ENCODE results near the gene SYNDIG1L. TPM values are rescaled to one million over a fixed set of nuclear protein-coding genes. Genes with fewer than 3 reads are reported as not detected.

SYNDIG1L gene
- total RNA-seq, 4 donors from 2014 or later, result 0.28 to 0.56 (median 0.40) TPM

DNA sequence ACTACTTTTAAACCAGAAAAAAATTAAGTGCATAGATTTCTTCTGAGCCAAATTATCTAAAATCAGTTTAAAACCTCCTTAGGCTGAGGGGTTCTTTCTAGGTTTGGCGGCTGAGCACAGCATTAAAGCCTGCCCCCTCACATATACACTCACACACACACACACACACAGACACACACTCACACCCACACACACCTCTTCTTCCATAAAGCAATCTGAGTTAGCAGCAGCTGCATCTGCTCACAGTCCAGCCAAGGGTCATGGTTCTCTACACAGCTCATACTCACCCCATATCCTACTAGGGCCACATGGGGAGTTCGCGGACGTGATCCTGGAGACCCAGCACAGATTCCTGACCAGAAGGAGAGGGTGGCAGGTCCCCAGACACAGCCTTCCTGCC lies 12.4 kb downstream of the SYNDIG1L start:
- no peak for DNase-seq (ENCODE audit: low spot score)
- no peak for ATAC-seq (ENCODE audit: low FRiP score)
- TF ChIP-seq, protein P1, sequence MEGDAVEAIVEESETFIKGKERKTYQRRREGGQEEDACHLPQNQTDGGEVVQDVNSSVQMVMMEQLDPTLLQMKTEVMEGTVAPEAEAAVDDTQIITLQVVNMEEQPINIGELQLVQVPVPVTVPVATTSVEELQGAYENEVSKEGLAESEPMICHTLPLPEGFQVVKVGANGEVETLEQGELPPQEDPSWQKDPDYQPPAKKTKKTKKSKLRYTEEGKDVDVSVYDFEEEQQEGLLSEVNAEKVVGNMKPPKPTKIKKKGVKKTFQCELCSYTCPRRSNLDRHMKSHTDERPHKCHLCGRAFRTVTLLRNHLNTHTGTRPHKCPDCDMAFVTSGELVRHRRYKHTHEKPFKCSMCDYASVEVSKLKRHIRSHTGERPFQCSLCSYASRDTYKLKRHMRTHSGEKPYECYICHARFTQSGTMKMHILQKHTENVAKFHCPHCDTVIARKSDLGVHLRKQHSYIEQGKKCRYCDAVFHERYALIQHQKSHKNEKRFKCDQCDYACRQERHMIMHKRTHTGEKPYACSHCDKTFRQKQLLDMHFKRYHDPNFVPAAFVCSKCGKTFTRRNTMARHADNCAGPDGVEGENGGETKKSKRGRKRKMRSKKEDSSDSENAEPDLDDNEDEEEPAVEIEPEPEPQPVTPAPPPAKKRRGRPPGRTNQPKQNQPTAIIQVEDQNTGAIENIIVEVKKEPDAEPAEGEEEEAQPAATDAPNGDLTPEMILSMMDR (IDR thresholded peaks at IDR 0.05), result no peak

DNA sequence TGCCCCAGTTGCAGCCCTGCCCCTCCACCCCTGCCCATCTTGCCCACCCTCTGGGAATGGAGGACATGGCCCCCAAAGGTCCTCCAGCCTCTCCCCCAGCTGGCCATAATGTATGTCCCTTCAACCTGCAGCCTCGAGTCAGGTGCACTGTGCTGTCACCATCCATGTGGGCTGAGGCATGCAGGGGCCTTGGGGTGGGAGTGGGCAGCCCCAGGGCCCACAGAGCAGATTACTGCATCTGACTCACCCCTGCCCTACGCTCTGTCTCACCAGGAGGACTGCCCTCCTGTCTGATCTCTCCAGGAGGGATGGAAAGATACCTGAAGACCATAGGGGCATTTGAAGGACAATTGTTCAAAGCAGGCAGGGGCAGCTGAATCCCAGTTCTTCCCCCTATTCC lies 13.3 kb downstream of the SYNDIG1L start:
- TF ChIP-seq, protein P1 (IDR thresholded peaks at IDR 0.05), result no peak
- ATAC-seq (ENCODE audit: low FRiP score), result no peak
- no peak for DNase-seq (ENCODE audit: low spot score)

DNA sequence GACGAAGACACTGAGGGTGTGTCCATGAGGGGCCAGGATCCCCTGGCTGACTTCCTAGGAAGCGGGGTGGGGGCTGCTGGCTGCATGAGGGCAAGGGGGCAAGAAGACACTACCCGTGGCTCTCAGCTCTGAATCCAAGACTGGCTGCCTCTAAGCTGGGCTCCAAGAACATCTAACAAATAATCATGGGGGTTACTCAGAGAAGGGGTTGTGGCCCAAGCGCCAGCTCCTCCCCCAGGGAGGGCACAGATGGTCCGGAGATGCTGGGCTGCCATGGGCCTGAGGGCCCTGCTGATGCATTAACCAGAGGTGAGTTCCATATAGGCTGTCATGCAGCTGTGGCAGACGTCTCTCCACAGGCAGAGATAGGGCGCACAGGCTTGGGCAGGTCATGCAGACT lies 14.3 kb downstream of the SYNDIG1L start:
- ATAC-seq (ENCODE audit: low FRiP score) (no peak), DNase-seq (ENCODE audit: low spot score) (no peak)
- TF ChIP-seq, protein P1 (IDR thresholded peaks at IDR 0.05), result no peak

DNA sequence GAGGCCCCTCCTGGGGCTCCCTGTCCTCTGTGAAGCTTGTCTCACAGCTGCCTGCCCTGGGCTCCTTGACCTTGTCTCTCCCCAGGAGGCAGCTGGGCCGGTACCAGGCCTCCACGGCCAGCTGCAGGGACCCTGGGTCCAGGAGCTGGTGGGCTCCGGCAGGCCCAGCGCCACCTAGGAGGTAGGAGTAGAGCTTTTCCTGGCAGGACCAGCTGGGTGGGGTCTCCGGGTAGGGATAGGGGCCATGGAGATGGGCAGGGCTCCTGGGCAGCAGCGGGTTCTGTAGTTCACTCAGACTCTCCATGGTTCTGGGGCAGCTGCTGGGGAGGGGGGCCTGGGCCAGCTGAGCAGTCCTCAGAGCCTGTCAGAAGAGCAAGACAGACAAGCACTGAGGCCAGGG lies 16.6 kb downstream of the SYNDIG1L start:
- no peak for ATAC-seq (ENCODE audit: low FRiP score)

DNA sequence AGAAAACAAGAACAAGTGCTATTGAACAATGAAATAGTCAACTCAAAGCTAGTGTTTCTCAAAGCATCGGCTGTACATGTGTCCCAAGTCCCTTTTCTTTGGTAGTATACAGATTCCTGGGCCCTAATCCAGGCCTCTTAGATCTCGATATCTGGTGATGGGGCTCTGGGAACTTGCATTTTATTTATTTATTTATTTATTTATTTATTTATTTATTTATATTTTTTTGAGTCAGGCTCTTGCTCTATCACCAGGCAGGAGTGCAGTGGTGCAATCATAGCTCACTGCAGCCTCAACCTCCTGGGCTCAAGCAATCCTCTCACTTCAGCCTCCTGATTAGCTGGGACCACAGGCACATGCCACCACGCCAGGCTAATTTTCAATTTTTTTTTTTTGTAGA lies 17.1 kb downstream of the SYNDIG1L start:
- TF ChIP-seq, protein P1 (IDR thresholded peaks at IDR 0.05), result no peak
- ATAC-seq (ENCODE audit: low FRiP score) (no peak), DNase-seq (ENCODE audit: low spot score) (no peak)

More for the DNA sequence above, 16.6 kb downstream of the SYNDIG1L start:
- DNase-seq (ENCODE audit: low spot score), result no peak
- TF ChIP-seq, protein P1 (IDR thresholded peaks at IDR 0.05), result no peak

DNA sequence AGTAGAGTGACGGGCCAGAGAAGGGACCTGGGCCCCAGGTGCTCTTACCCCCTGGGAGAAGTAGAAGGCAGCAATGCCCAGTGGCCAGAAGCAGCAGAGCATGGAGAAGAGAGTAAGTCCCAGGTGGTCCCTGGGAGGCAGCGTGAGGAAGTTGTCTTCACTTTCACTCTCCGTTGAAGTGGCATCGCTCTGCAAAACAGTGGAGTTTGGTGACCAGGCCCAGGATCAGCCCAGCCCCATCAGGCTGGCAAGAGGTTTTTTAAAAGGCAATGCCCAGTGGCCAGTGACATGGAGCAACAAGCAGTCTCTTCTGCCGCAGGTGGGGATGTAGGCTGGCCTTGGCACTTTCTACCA lies 18.2 kb downstream of the SYNDIG1L start:
- no peak for ATAC-seq (ENCODE audit: low FRiP score)
- TF ChIP-seq, protein P1 (IDR thresholded peaks at IDR 0.05), result no peak
- DNase-seq (ENCODE audit: low spot score), result no peak

DNA sequence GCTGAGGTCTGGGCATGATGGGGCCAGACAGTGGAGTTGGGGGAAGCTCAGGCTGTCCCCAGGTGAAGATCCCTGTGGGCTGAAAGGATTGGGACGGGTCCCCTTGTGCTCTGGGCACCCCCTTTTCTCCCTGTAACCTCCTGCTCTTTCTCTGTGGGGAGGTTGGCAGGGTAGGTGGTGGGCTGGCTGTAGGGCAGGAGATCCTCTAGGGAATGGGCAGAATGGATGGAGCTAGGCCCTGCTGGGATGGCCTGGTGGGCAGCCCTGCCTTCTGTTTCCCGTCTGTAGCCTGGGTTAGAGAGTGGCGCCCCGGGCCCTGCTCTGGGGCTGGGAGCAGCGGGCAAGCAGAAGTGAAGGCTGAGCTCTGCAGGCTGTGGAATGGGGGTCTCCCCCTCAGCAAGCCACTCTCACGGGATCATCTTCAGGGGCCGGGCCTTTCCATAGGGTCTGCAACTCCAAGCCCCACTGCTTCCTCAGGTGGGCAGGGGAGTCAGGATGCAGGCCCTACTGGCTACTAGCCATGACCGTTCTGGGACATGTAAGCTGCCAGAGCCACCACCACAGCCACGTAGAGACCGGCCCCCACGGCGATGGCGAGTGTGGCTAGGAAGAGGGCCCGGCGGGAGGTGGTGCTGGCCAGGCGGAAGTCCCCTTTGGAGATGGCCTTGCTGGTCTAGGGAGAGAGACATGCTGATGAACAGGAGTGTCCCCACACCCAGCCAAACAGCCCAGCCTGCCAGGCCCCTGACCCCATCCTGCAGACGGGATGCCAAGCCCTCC lies 18.8 kb downstream of the SYNDIG1L start:
- no peak for DNase-seq (ENCODE audit: low spot score)
- TF ChIP-seq, protein P1 (IDR thresholded peaks at IDR 0.05), result no peak
- ATAC-seq (ENCODE audit: low FRiP score), result no peak

Data from omental fat pad (tissue), 4 donors.